Tibial nerve (tissue), 4 donors: Measurements from ENCODE around the gene TUBA3E.
"Not testable (repeated sequence)": the region's sequence is repeated elsewhere in the genome, so short reads cannot be mapped to it uniquely, and the experiment has no call there.

ENCODE experiments used
- CTCF ChIP-seq, 5 experiments: fragments of 200-600 bp in 3 of 5; fragments of 450-650 bp in 2 of 5; sonication (generic) in 3 of 5; IDR thresholded peaks; one replicate each; pipeline ENCODE4 v1.5.1; 2016 to 2019; ENCODE audit warnings: antibody characterized with exemption in 5 of 5, mild to moderate bottlenecking in 3 of 5, moderate library complexity in 2 of 5
- EP300 ChIP-seq, 2 donors: sonication (generic); formaldehyde crosslinking; IDR thresholded peaks; one replicate each; pipeline ENCODE4 v1.6.1; 2017; ENCODE audit warnings: antibody characterized with exemption in 2 of 2, mild to moderate bottlenecking in 1 of 2
- POLR2A ChIP-seq, 2 donors: fragments of 450-650 bp; IDR thresholded peaks; one replicate each; pipeline ENCODE4 v1.6.1; 2017; ENCODE audit warnings: antibody characterized with exemption in 2 of 2, mild to moderate bottlenecking in 2 of 2, moderate library complexity in 2 of 2

GRCh38 chr2:130219147-130219546, 20.9 kb upstream of the TUBA3E start:
- not testable (repeated sequence) for TF ChIP-seq CTCF, POLR2A, EP300 (IDR thresholded peaks at IDR 0.05)
